ENCODE measurements around the gene LIME1. TPM values are rescaled to one million over a fixed set of nuclear protein-coding genes. Genes with fewer than 3 reads are reported as not detected.

LIME1 gene
- total and polyA plus RNA-seq, 2 of the 8 experiments (the other 6 are each of a cell fraction or from before 2014, with no cell fraction given): 4.5 to 5.9 TPM

- TF ChIP-seq TBP (IDR thresholded peaks at IDR 0.05; ENCODE audit: low read depth, low read length) (no peak), EGR1 (IDR thresholded peaks at IDR 0.05; ENCODE audit: borderline replicate concordance, low read depth, low read length) (no peak), TCF12 (IDR thresholded peaks at IDR 0.05; ENCODE audit: low read depth, low read length) (no peak), TEAD4 (IDR thresholded peaks at IDR 0.05; ENCODE audit: low read depth, low read length) (no peak), CTBP2 (IDR thresholded peaks at IDR 0.05; ENCODE audit: borderline replicate concordance, insufficient read depth, insufficient read length, low read length) (no peak), SIRT6 (IDR thresholded peaks at IDR 0.05; ENCODE audit: low read length) (no peak), JUND (IDR thresholded peaks at IDR 0.05; ENCODE audit: low read length) (no peak), CEBPB (IDR thresholded peaks at IDR 0.05; ENCODE audit: low read depth, low read length) (no peak), HDAC2 (IDR thresholded peaks at IDR 0.05; ENCODE audit: borderline replicate concordance in 1 of 2, low read depth in 2 of 2, low read length in 2 of 2) (no peak), YY1 (IDR thresholded peaks at IDR 0.05; ENCODE audit: low read depth, low read length) (no peak), FOSL1 (IDR thresholded peaks at IDR 0.05; ENCODE audit: insufficient read depth, low read depth, low read length) (no peak), POLR2A (IDR thresholded peaks at IDR 0.05; ENCODE audit: control extremely low read depth in 1 of 2, low read depth in 2 of 2, low read length in 2 of 2) (no peak), KDM5A (IDR thresholded peaks at IDR 0.05; ENCODE audit: low read length) (no peak)
- TF ChIP-seq, protein P1, sequence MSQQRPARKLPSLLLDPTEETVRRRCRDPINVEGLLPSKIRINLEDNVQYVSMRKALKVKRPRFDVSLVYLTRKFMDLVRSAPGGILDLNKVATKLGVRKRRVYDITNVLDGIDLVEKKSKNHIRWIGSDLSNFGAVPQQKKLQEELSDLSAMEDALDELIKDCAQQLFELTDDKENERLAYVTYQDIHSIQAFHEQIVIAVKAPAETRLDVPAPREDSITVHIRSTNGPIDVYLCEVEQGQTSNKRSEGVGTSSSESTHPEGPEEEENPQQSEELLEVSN (IDR thresholded peaks at IDR 0.05): no peak
- Histone ChIP-seq H2BK120ac (replicated peaks; ENCODE audit: low read depth, low read length) (no peak overlapping the region), H4K8ac (ENCODE audit: extremely low read depth, insufficient read depth, low read length) (no peak overlapping the region), H2BK20ac (ENCODE audit: low read length) (no peak overlapping the region), H3K79me1 (ENCODE audit: low read depth, low read length) (peaks cover 13% of the 10 kb centered on the region), H2BK12ac (ENCODE audit: low read depth, low read length) (no peak overlapping the region), H4K5ac (ENCODE audit: insufficient read length, low read depth, low read length) (no peak overlapping the region), H3K27ac (ENCODE audit: low read depth, low read length) (no peak overlapping the region), H3K23me2 (ENCODE audit: low read depth, low read length) (peaks cover 7% of the 10 kb centered on the region; the same call in 1 of the 2 replicates), H3K4ac (replicated peaks; ENCODE audit: insufficient read length, low read depth, low read length) (no peak overlapping the region), H3K4me3 (ENCODE audit: extremely low read depth in 1 of 4, insufficient read depth in 2 of 4, low read depth in 3 of 4, low read length in 4 of 4) (no peak overlapping the region), H2BK5ac (ENCODE audit: low read depth, low read length) (no peak overlapping the region), H4K20me1 (replicated peaks in 1 of 2; ENCODE audit: control insufficient read depth in 1 of 2, insufficient read depth in 2 of 2, low read length in 2 of 2) (peaks cover 3 to 14% of the 10 kb centered on the region in 2 experiments), H3K56ac (replicated peaks; ENCODE audit: insufficient read length, low read depth, low read length) (no peak overlapping the region), H3K27me3 (replicated peaks in 1 of 4; ENCODE audit: control insufficient read depth in 3 of 4, extremely low read depth in 1 of 4, insufficient read depth in 3 of 4, low read length in 3 of 4) (no peaks in the 10 kb centered on the region), H3K23ac (ENCODE audit: insufficient read length) (no peak overlapping the region), H3K18ac (ENCODE audit: extremely low read depth, low read length) (no peak overlapping the region), H3K14ac (ENCODE audit: insufficient read length) (no peak overlapping the region), H2BK15ac (ENCODE audit: low read length) (no peak overlapping the region), H4K91ac (replicated peaks; ENCODE audit: insufficient read length, low read length) (no peak overlapping the region), H2AK5ac (ENCODE audit: low read depth, low read length) (no peak overlapping the region), H3K9ac (replicated peaks in 1 of 4; ENCODE audit: extremely low read depth in 1 of 4, low read depth in 3 of 4, low read length in 3 of 4) (no peak overlapping the region), H3K4me2 (ENCODE audit: insufficient read depth in 1 of 2, low read depth in 2 of 2, low read length in 2 of 2) (no peak overlapping the region), H3K79me2 (ENCODE audit: control insufficient read depth in 1 of 2, insufficient read depth in 2 of 2, low read length in 2 of 2) (peaks cover 4 to 11% of the 10 kb centered on the region in 2 experiments; a peak in 2 of 4 replicates), H2AFZ (ENCODE audit: low read length) (no peak overlapping the region), H3K4me1 (replicated peaks in 1 of 4; ENCODE audit: control insufficient read depth in 3 of 4, insufficient read depth in 4 of 4, low read length in 3 of 4) (peaks cover 0 to 9% (median 6%) of the 10 kb centered on the region in 4 experiments; a peak in 5 of 7 replicates), H3K9me3 (ENCODE audit: insufficient read depth in 2 of 2, low read depth in 1 of 2, low read length in 1 of 2) (peaks cover 0 to 3% of the 10 kb centered on the region in 2 experiments; a peak in 1 of 4 replicates), H3K36me3 (ENCODE audit: control insufficient read depth in 2 of 4, insufficient read depth in 4 of 4, low read length in 3 of 4) (no peaks in the 10 kb centered on the region)
- 97% methylated on average over 13 of the region's 13 CpGs; no CpG with 5 or more reads in 1 of the 2 experiments for WGBS, 2 experiments (ENCODE audit: extremely low coverage in 1 of 2, insufficient coverage in 1 of 2, insufficient read length in 1 of 2, insufficient replicate concordance in 2 of 2, low coverage in 1 of 2, low lambda C conversion rate in 2 of 2, missing lambda C conversion rate in 1 of 2)
- FAIRE-seq (no peak), DNase-seq (ENCODE audit: low read depth in 1 of 2, low spot score in 2 of 2) (no peak)
- POLR2A ChIA-PET (ENCODE audit: partially characterized antibody): interaction anchor here (0.8 to 1.3 kb wide), 2 partner anchors 10 to 41 kb away, joined by 3 read pairs; partner anchors contain the start of gene LIME1
- CTCF ChIA-PET (ENCODE audit: partially characterized antibody): interaction anchor here (1.3 to 10.7 kb wide), 4 partner anchors 11 to 122 kb away, joined by 4 to 191 read pairs (median 11); partner anchors contain the start of gene ABHD16B
Measured at GRCh38 chr20:63777614-63778013, 41.1 kb downstream of the LIME1 start.
